Suppressor macrophage treated with lipopolysaccharide for 4 hours (primary cell): Measurements from ENCODE around the gene HOMER2.
"Not testable (repeated sequence)": the region's sequence is repeated elsewhere in the genome, so short reads cannot be mapped to it uniquely, and the experiment has no call there.

Experiments used
- DNase-seq: peaks from one replicate; pipeline ENCODE4 v3.0.0-alpha.2; 2020

HOMER2 gene

GRCh38 chr15:82830427-82831173, 121.9 kb downstream of the HOMER2 start:
- DNase-seq: no peak

DNA sequence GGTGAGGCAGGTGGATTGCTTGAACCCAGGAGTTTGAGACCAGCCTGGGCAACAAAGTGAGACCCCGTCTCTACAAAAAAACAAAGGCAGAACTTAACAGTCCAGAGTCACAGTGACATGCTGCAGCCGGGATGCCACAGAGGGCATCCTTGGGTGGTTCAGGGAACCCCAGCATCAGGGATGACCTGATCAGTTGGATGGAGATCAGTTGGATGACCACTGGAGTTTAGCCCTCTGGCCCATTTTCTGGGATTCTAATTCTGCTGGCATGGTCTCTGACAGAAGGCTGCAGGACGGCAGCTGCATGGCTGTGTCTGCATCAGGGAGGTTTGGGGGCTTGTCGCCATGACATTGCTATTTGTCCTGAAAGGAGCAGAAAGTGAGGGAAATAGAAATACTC, 123.3 kb downstream of the HOMER2 start:
- no peak for DNase-seq

GRCh38 chr15:82828075-82828474, 124.4 kb downstream of the HOMER2 start:
- DNase-seq: no peak

DNA sequence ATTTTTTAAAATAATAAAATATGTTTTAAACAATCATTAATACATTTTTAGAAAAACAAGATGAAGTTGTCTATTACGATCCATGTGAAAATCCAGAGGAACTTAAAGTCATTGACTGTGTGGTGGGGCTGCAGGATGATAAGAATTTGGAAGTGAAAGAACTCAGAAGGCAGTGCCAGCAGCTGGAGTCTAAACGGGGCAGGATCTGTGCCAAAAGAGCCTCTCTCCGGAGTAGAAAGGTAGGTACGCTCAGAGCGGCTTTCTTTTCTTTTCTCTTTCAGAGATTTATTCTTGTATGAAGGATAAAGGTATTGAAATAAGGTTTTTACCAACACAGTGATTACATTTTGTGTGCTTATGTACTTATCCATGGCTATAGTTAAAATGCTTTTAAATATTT, 129.5 kb downstream of the HOMER2 start:
- no peak for DNase-seq

DNA sequence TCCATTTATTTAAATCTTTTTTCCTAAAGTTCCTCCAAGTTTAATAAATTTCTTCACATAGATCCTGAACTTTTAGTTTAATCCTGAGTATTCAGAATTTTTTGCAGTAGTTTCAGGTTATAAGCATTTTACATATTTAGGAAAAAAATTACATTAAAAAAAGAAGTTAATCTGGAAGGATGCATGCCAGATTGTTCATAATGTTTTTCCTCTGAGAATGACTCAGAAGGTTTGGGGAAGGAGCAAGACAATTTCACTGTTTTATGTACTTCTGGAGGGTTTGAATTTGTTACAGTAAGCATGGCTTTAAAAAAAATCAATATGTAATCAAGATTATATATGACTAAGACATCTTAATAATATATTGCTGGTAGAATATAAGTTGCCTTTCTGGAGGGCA, 130.7 kb downstream of the HOMER2 start:
- not testable (repeated sequence) for DNase-seq

DNA sequence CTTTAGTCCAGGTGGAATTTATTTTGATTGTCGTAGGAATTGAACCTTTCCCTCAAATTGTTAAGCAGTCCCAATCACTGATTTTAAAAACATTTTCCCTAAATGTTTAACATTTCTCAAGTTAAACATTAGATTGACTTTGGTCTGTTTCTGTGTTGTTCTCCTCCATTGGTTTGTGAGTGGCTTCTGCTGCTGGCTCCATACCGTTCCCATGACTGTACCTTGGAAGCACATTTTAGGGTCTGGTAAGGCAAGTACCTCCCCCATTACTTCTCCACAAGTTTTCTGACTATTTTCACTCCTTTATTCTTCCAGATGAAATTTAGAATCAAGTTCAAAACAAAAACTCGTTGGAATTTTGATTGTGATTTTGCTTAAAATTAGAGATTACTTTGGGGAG, 131.1 kb downstream of the HOMER2 start:
- DNase-seq: not testable (repeated sequence)

DNA sequence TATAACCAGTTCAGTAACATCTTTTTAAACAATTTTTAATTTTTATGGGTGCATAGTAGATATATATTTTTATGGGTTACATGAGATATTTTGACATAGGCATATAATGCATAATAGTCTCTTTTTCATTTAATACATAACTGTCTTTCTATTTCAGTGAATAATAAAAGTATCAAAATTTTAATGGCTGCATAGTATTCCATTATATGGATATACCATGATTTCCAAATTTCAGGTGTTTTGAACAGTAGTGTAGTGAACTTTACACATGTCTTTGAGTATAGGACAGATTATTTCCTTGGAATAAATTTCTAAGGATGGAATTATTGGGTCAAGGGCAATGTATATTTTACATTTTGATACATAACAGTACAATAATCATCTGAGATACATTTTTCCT, 132.4 kb downstream of the HOMER2 start:
- no peak for DNase-seq

- peak; percentile 29 for DNase-seq
Measured at GRCh38 chr15:82812994-82813393, 139.5 kb downstream of the HOMER2 start.

DNA sequence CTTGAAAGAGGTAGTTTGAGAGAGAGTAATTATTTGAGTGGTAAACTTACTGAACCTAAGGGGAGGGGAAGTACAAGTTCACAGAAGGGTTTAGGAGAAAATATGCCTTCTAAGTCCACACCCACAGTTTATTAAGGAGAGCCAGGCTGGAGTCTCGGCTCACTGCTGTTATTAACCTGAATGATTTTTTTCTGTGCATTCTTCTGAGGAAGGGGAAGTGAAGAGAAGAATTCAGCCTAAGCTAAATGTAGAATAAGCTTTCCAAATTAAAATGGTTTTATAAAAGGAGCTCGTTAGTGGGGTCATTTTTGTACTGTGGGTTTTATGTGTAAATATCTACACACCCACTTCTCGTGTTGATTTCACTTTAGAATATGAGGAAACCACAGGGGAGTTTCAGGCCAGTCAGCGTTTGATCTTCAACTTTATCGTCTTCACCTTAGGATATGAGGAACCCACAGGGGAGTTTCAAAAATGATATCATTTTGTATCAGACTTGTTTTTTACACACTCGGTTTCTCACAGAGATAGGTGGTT, 141.6 kb downstream of the HOMER2 start:
- DNase-seq: peak; percentile 53

DNA sequence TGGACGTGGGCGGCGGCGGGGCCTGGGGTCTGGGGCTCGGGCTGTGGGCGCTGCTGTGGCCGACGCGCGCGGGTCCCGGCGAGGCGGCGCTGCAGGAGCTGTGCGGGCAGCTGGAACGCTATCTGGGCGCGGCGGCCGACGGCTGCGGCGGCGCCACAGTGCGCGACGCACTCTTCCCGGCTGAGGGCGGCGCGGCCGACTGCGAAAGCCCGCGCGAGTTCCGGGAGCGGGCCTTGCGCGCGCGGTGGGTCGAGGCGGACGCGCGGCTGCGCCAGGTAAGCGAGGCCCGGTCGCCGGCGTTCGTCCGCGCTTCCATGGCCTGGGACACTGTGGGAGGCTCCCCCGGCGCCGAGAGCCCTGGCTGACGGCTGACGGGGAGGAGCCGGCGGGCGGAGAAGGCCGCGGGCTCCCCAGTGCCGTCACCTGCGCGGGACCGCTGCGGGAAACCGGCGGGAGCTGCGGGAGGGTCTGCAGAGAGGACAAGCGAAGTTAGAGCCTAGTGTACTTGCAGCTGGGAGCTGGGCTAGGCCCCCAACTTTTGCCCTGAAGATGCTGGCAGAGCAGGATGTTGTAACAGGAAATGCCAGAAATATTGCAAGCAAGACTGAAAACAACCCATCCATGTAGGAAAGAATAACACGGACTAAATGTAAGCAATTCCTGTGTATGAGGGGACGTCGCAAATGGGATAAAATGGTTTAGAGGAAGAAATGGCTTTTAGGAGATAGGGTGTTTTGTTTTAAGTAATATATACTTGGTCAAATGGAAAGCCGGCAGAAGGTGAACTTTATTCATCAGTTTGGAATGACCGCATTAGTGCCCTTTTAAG, 142.2 kb downstream of the HOMER2 start:
- DNase-seq: peak; percentile 47

DNA sequence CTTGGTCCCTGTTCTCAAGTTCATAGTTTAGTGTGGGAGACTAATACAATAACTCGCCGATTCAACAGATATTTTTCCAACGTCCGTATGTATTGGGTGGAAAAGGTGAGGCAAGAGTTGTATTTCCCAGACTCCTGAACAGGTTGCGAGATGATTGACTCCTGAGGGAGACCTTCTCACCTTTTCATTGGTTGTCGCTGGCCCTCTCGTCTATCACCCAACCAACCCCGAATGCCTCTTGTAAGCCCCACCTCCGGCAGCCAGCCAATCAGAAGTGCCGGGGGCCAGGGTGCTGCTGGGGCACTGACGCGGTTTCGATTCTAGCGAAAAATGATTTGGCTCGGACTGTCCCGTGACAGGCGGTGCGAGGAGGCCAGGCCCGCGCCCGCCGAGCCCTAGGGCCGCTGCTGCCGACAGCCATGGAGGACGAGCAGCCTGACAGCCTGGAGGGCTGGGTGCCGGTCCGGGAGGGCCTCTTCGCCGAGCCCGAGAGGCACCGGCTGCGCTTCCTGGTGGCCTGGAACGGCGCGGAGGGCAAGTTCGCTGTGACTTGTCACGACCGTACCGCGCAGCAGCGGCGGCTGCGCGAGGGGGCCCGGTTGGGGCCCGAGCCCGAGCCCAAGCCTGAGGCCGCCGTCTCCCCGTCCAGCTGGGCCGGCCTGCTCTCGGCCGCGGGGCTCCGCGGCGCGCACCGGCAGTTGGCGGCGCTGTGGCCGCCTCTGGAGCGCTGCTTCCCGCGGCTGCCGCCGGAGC, 143.0 kb downstream of the HOMER2 start, which contains the start of gene WHAMM:
WHAMM (plus strand) TSS at position 321 of the 753 bp plus-strand sequence; CDS start at position 420, 99 bp downstream.
- peak; percentile 99 for DNase-seq

GRCh38 chr15:82808634-82809041, 143.9 kb downstream of the HOMER2 start:
- no peak for DNase-seq

DNA sequence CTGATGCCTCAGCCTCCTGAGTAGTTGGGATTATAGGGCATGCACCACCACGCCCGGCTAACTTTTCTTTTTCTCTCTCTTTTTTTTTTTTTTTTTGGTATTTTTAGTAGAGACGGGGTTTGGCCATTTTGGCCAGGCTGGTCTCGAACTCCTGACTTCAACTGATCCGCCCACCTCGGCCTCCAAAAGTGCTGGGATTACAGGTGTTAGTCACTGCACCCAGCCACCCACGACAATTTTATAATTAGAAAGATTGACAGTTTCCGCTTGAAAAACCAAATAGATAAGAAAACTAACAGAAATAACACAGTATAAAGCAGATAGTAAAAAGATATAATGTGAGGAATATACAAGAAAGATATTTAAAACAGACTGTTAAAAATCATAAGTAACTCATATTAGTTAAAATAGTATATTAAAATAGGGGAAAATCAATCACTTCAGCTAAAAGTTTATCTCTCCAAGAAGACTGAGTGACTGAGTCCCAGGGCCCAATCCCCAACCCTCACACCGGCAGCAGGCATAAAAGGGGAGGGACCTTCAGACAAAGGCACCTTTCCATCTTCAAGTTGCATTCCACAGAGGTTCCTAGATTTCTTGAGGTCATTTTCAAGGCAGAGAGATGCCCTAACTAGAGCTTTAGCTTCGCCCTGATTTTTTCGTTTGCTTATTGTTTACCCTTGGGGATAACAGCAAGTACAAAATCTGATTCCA, 144.4 kb downstream of the HOMER2 start:
- DNase-seq: no peak

DNA sequence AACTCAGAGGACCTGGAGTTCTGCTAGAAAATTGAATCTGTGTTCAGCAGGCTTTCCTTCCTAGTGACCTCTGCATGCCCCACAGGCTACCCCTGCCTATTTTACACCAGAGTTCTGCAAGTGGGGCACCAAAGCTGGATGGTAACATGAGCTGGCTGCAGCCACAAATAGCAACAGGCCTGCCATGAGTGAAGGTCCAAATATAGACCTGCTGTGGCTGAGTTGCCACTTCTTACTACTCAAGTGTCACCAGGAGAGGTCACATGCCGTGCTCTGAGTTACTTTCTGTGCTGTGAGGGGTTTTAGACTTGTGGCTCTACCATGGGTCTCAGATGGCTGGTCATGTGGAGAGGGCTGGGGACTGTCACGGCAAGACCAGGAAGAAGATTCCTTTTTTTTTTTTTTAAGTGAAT, 146.5 kb downstream of the HOMER2 start, which contains the start of gene FSD2:
FSD2 (minus strand) TSS at position 76 of the 413 bp plus-strand sequence. CDS start 18,679 bp downstream, outside the sequence.
- DNase-seq: peak; percentile 37

DNA sequence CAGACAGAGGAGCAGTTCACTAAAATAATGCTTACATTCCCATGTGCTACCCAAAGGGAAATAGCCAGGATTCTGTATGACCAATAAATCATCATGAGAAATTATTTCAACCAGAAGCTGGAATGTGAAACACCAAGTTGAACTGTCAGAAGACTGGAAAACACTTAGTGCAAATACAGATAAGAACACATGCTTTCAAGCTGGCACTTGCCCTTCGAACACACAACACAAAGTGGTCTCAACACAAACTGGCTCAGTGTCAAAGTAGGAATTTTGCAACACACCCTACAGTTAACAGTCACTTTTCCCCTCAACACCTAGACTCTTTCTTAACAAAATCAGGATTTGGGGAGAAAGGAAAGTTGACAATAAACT, 148.0 kb downstream of the HOMER2 start:
- no peak for DNase-seq

- DNase-seq: no peak
Measured at GRCh38 chr15:82803793-82804574, 148.5 kb downstream of the HOMER2 start.

GRCh38 chr15:82802497-82802896, 150.0 kb downstream of the HOMER2 start:
- DNase-seq: no peak

GRCh38 chr15:82799183-82799841, 153.2 kb downstream of the HOMER2 start:
- DNase-seq: no peak
